H1 (cell line): ENCODE data around the gene PRMT1. TPM values are rescaled to one million over a fixed set of nuclear protein-coding genes. Genes with fewer than 3 reads are reported as not detected.

Experiments
- ASH2L ChIP-seq: fragments of 200-600, 300-600 bp; sonication (generic); IDR thresholded peaks from one replicate; pipeline ENCODE4 v1.7.1; 2017; ENCODE audit warnings: low read length
- CEBPB ChIP-seq: IDR thresholded peaks from 2 replicates; pipeline ENCODE4 v1.6.1; 2012; ENCODE audit warnings: low read depth, low read length
- CHD2 ChIP-seq: IDR thresholded peaks from 2 replicates; pipeline ENCODE4 v1.6.1; 2012; ENCODE audit warnings: low read length, improper control_type of control experiment
- CREB1 ChIP-seq: IDR thresholded peaks from 2 replicates; pipeline ENCODE4 v1.6.1; 2012; ENCODE audit warnings: inconsistent platforms
- FOSL1 ChIP-seq: IDR thresholded peaks from 2 replicates; pipeline ENCODE4 v1.6.1; 2011; ENCODE audit warnings: mild to moderate bottlenecking, low read depth, low read length, moderate library complexity; ENCODE audit not compliant: insufficient read depth
- HDAC6 ChIP-seq: IDR thresholded peaks from one replicate; pipeline ENCODE4 v1.7.1; 2012; ENCODE audit warnings: low read depth, mild to moderate bottlenecking, inconsistent platforms, low read length, moderate library complexity
- KDM1A ChIP-seq: fragments of 200-600, 300-600 bp; sonication (generic); IDR thresholded peaks from 2 replicates; pipeline ENCODE4 v1.7.1; 2016; ENCODE audit warnings: mild to moderate bottlenecking, low read length, borderline replicate concordance
- NANOG ChIP-seq: IDR thresholded peaks from 2 replicates; pipeline ENCODE4 v1.6.1; 2011; ENCODE audit warnings: low read length, low read depth, mild to moderate bottlenecking, inconsistent platforms; ENCODE audit not compliant: insufficient read depth, poor library complexity, severe bottlenecking
- POLR2AphosphoS5 ChIP-seq: IDR thresholded peaks from 2 replicates; pipeline ENCODE4 v1.6.1; 2011; ENCODE audit warnings: low read depth, low read length
- RAD21 ChIP-seq, 2 experiments: IDR thresholded peaks in 1 of 2; conservative IDR thresholded peaks in 1 of 2; 2 replicates each; pipeline ENCODE4 v1.6.1; 2011; ENCODE audit warnings: low read depth in 2 of 2, low read length in 2 of 2, improper control_type of control experiment in 1 of 2, inconsistent platforms in 1 of 2, mild to moderate bottlenecking in 1 of 2, moderate library complexity in 1 of 2
- RFX5 ChIP-seq: IDR thresholded peaks from 2 replicates; pipeline ENCODE4 v1.6.1; 2011; ENCODE audit warnings: low read depth, low read length, improper control_type of control experiment, borderline replicate concordance
- RXRA ChIP-seq: IDR thresholded peaks from 2 replicates; pipeline ENCODE4 v1.6.1; 2011; ENCODE audit warnings: low read depth, mild to moderate bottlenecking, low read length, moderate library complexity; ENCODE audit not compliant: insufficient read depth
- SIN3A ChIP-seq, 2 experiments: IDR thresholded peaks in 1 of 2; conservative IDR thresholded peaks in 1 of 2; 2 replicates each; pipeline ENCODE4 v1.6.1; 2011 to 2012; ENCODE audit warnings: low read length in 2 of 2, improper control_type of control experiment in 1 of 2, low read depth in 1 of 2, mild to moderate bottlenecking in 1 of 2
- SRF ChIP-seq: IDR thresholded peaks from 2 replicates; pipeline ENCODE4 v1.6.1; 2011; ENCODE audit warnings: mild to moderate bottlenecking, low read depth, low read length, moderate library complexity
- TBP ChIP-seq: IDR thresholded peaks from 2 replicates; pipeline ENCODE4 v1.6.1; 2011; ENCODE audit warnings: low read depth, low read length, improper control_type of control experiment
- TCF12 ChIP-seq: IDR thresholded peaks from 2 replicates; pipeline ENCODE4 v1.6.1; 2011; ENCODE audit warnings: low read depth, mild to moderate bottlenecking, low read length
- TEAD4 ChIP-seq: IDR thresholded peaks from 2 replicates; pipeline ENCODE4 v1.6.1; 2012; ENCODE audit warnings: low read depth, low read length, inconsistent platforms, mixed read lengths
- polyA plus RNA-seq, 7 experiments: library from polyadenylated mRNA; depleted of rRNA in 3 of 7; stranded (reverse) in 5 of 7; unstranded in 2 of 7; fragments of >200 nt in 5 of 7; fragments of 200-250 nt in 2 of 7; gene quantifications; 1 replicate in 5 of 7; 2 replicates in 1 of 7; 4 replicates in 1 of 7; pipeline versions ENCODE4 v1.2.1 to v1.2.3, GENCODE V29; 2011 to 2013; ENCODE audit warnings: missing spikeins in 2 of 7, mixed read lengths in 2 of 7
- total RNA-seq: library from RNA; stranded (reverse); fragmentation: NEBNext Ultra II Directional; extraction: Animal tissue kit (Norgen Biotek cat#: 25700); gene quantifications from 2 replicates; pipeline ENCODE4 v1.2.1, GENCODE V29; 2021
- TF ChIP-seq, protein P1 (sequence below): IDR thresholded peaks from 2 replicates; pipeline ENCODE4 v1.6.1; 2012; ENCODE audit warnings: inconsistent platforms
- TF ChIP-seq, protein P2 (sequence below): IDR thresholded peaks from 2 replicates; pipeline ENCODE4 v1.6.1; 2012; ENCODE audit warnings: inconsistent platforms
- TF ChIP-seq, protein P3 (sequence below), 3 experiments: IDR thresholded peaks; 1 replicate in 2 of 3; 2 replicates in 1 of 3; pipeline versions ENCODE4 v1.5.1 to v1.6.1; 2011; ENCODE audit warnings: low read length in 3 of 3, mild to moderate bottlenecking in 3 of 3, inconsistent platforms in 2 of 3, low read depth in 1 of 3, moderate library complexity in 1 of 3; ENCODE audit not compliant: insufficient read depth in 1 of 3; ENCODE audit errors: control extremely low read depth in 1 of 3

Gene PRMT1
- total and polyA plus RNA-seq, 2 of the 8 experiments (the other 6 are each of a cell fraction or from before 2014, with no cell fraction given): 561 to 1,215 TPM

DNA sequence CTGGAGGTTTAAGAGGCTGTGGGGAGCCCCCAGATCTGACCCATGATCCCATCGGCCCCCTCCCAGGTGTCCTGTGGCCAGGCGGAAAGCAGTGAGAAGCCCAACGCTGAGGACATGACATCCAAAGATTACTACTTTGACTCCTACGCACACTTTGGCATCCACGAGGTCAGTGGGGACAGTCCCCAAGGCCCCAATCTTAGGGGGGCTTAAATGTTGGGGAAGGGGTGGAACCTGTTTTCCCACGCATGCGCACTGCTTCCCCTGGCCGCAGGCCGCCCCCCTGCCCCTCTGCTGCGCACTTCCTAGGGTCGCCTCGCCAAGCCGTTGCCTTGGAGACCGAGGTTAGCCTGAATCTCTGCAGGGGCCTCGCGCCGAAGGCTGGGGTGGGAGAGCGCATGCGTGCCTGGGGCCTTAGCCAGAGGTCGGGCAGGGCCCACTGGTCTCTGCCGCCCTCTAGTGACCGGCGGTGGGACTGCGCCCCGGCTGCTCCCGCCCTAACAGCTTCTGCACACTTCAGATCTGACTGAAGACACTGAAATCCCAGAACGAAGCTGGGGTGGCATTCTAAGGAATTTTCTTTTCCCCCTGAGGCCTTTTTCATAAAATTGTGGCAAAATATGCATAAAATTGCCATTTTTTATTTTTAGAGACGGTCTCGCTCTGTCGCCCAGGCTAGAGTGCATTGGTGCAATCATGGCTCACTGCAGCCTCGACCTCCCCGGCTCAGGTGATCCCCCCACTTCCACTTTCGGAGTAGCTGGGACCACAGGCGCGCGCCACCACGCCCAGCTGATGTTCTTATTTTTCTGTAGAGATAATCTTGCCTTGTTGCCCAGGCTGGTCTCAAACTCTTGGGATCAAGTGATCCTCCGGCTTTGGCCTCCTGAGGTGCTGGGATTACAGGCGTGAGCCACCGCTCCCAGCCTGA, 3.6 kb downstream of the PRMT1 start (continued):
- TF ChIP-seq, protein P1, sequence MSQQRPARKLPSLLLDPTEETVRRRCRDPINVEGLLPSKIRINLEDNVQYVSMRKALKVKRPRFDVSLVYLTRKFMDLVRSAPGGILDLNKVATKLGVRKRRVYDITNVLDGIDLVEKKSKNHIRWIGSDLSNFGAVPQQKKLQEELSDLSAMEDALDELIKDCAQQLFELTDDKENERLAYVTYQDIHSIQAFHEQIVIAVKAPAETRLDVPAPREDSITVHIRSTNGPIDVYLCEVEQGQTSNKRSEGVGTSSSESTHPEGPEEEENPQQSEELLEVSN: peak; percentile 37; the same call in 1 of the 2 replicates
- TF ChIP-seq NANOG (no peak), RFX5 (no peak), ASH2L (no peak), TBP (no peak), FOSL1 (no peak), KDM1A (no peak), SIN3A (conservative IDR thresholded peaks at IDR 0.05 in 1 of 2, IDR thresholded peaks at IDR 0.05 in 1 of 2; ENCODE audit: low read depth in 1 of 2, low read length in 2 of 2) (peak; percentile 47 to 88; a peak in 3 of 4 replicates), RAD21 (IDR thresholded peaks at IDR 0.05 in 1 of 2, conservative IDR thresholded peaks at IDR 0.05 in 1 of 2; ENCODE audit: low read depth in 2 of 2, low read length in 2 of 2) (peak; percentile 69 to 77), TCF12 (no peak), POLR2AphosphoS5 (peak; percentile 77; the same call in 1 of the 2 replicates), TEAD4 (no peak; the same call in 1 of the 2 replicates), RXRA (no peak), HDAC6 (no peak), CHD2 (no peak), SRF (no peak), CEBPB (no peak), CREB1 (no peak)
- TF ChIP-seq, protein P2, sequence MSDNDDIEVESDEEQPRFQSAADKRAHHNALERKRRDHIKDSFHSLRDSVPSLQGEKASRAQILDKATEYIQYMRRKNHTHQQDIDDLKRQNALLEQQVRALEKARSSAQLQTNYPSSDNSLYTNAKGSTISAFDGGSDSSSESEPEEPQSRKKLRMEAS: peak; percentile 68; the same call in 1 of the 2 replicates
- TF ChIP-seq, protein P3, sequence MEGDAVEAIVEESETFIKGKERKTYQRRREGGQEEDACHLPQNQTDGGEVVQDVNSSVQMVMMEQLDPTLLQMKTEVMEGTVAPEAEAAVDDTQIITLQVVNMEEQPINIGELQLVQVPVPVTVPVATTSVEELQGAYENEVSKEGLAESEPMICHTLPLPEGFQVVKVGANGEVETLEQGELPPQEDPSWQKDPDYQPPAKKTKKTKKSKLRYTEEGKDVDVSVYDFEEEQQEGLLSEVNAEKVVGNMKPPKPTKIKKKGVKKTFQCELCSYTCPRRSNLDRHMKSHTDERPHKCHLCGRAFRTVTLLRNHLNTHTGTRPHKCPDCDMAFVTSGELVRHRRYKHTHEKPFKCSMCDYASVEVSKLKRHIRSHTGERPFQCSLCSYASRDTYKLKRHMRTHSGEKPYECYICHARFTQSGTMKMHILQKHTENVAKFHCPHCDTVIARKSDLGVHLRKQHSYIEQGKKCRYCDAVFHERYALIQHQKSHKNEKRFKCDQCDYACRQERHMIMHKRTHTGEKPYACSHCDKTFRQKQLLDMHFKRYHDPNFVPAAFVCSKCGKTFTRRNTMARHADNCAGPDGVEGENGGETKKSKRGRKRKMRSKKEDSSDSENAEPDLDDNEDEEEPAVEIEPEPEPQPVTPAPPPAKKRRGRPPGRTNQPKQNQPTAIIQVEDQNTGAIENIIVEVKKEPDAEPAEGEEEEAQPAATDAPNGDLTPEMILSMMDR (IDR thresholded peaks at IDR 0.05; ENCODE audit: control extremely low read depth in 1 of 3, insufficient read depth in 1 of 3, low read depth in 1 of 3, low read length in 3 of 3): peak; percentile 88 to 98 (median 98)
